K562 (cell line): ENCODE results near the gene ACRBP. TPM values are rescaled to one million over a fixed set of nuclear protein-coding genes. Genes with fewer than 3 reads are reported as not detected.
A peak's percentile ranks its signal among the peaks of the same experiment; 100 is the strongest.

Experiments used
- ATAC-seq: fragments of 200-7000 bp; cut with Tn5 transposase; 3 replicates; pipeline ENCODE4 v1.9.1; 2020; ENCODE audit warnings: moderate library complexity
- BruUV-seq: library from RNA; stranded (reverse); fragments of 400-500 nt; replicated peaks from 2 replicates; lab custom pipeline; 2021; lab: Mats Ljungman, UMichigan
- CTCF ChIA-PET: fragments of 300-600 bp; formaldehyde crosslinking; extraction: SDS; loops from one replicate; lab custom pipeline; 2021; ENCODE audit warnings: low intra/inter-chr PET ratio; lab: Yijun Ruan, JAX
- POLR2A ChIA-PET: fragments of 300-600, 350-650 bp; sonication (Branson Sonifier 250); formaldehyde crosslinking; extraction: SDS; loops from one replicate; lab custom pipeline; 2021; ENCODE audit warnings: antibody characterized with exemption, inconsistent platforms; lab: Yijun Ruan, JAX
- DNase-seq, 4 experiments: peaks; one replicate each; pipeline versions ENCODE4 v3.0.0 to v3.0.0-alpha.2; 2011 to 2018; ENCODE audit warnings: low spot score in 3 of 4, mixed read lengths in 3 of 4; ENCODE audit errors: extremely low read depth in 1 of 4
- FAIRE-seq: peaks from 2 replicates; lab custom pipeline; 2011; peaks lifted over from hg19 to GRCh38; lab: Jason Lieb, UNC
- H2AFZ ChIP-seq: 2 replicates; pipeline ENCODE4 v1.6.0; 2011; ENCODE audit warnings: low read depth, low read length, control low read depth, inconsistent platforms
- H3K27ac ChIP-seq: fragments of 200-600 bp; 3 replicates; pipeline ENCODE4 v1.8.0; 2011; ENCODE audit warnings: low read depth, mild to moderate bottlenecking, control low read depth, inconsistent platforms, low read length, moderate library complexity, mixed read lengths; ENCODE audit errors: extremely low read depth
- H3K27me3 ChIP-seq, 2 experiments: fragments of 300-600 bp in 1 of 2; 2 replicates in 1 of 2; 3 replicates in 1 of 2; pipeline versions ENCODE4 v1.6.0 to v1.8.0; 2011; ENCODE audit warnings: inconsistent platforms in 2 of 2, low read length in 2 of 2, mild to moderate bottlenecking in 1 of 2, mixed read lengths in 1 of 2, moderate library complexity in 1 of 2; ENCODE audit not compliant: control insufficient read depth in 2 of 2, insufficient read depth in 2 of 2
- H3K36me3 ChIP-seq: fragments of 300-600 bp; 3 replicates; pipeline ENCODE4 v1.8.0; 2011; ENCODE audit warnings: mild to moderate bottlenecking, low read length, inconsistent platforms; ENCODE audit not compliant: control insufficient read depth, insufficient read depth
- H3K4me1 ChIP-seq, 2 experiments: fragments of 200-600 bp in 1 of 2; replicated peaks in 1 of 2; 2 replicates in 1 of 2; 3 replicates in 1 of 2; pipeline versions ENCODE4 v1.5.1 to v1.8.0; 2011; ENCODE audit warnings: inconsistent platforms in 2 of 2, low read length in 2 of 2, mild to moderate bottlenecking in 1 of 2, mixed read lengths in 1 of 2, moderate library complexity in 1 of 2; ENCODE audit not compliant: control insufficient read depth in 2 of 2, insufficient read depth in 2 of 2
- H3K4me2 ChIP-seq: 2 replicates; pipeline ENCODE4 v1.6.1; 2011; ENCODE audit warnings: low read length, control low read depth, inconsistent platforms, mixed read lengths; ENCODE audit not compliant: insufficient read depth
- H3K4me3 ChIP-seq: fragments of 200-600 bp; sonication (generic), shearing (Covaris generic); 2 replicates; pipeline ENCODE4 v1.5.1; 2016; ENCODE audit warnings: control low read depth, inconsistent platforms
- H3K79me2 ChIP-seq: fragments of 200-600 bp; 3 replicates; pipeline ENCODE4 v1.8.0; 2011; ENCODE audit warnings: low read length, inconsistent platforms; ENCODE audit not compliant: control insufficient read depth, insufficient read depth
- H3K9ac ChIP-seq, 2 experiments: 2 replicates each; pipeline versions ENCODE4 v1.6.0 to v1.6.1; 2011; ENCODE audit warnings: low read depth in 2 of 2, low read length in 2 of 2, control low read depth in 1 of 2, inconsistent platforms in 1 of 2, mild to moderate bottlenecking in 1 of 2, mixed read lengths in 1 of 2; ENCODE audit not compliant: insufficient read depth in 1 of 2
- H3K9me1 ChIP-seq: one replicate; pipeline ENCODE4 v1.6.0; 2011; ENCODE audit warnings: inconsistent platforms, mild to moderate bottlenecking, low read length, moderate library complexity; ENCODE audit not compliant: control insufficient read depth, insufficient read depth
- H3K9me3 ChIP-seq: replicated peaks from 2 replicates; pipeline ENCODE4 v1.5.1; 2011; ENCODE audit warnings: low read depth, low read length, inconsistent platforms; ENCODE audit not compliant: control insufficient read depth, insufficient read depth
- H4K20me1 ChIP-seq: replicated peaks from 2 replicates; pipeline ENCODE4 v1.6.1; 2011; ENCODE audit warnings: low read length, inconsistent platforms, mixed read lengths; ENCODE audit not compliant: control insufficient read depth, insufficient read depth
- ATF2 ChIP-seq: sonication (generic); formaldehyde crosslinking; IDR thresholded peaks from 2 replicates; pipeline ENCODE4 v1.8.1; 2022; ENCODE audit warnings: missing genetic modification reagents
- BCL6 ChIP-seq: fragments of 250-450 bp; sonication (Bioruptor Pico); IDR thresholded peaks from 2 replicates; pipeline ENCODE4 v1.4.0; 2020
- ETV1 ChIP-seq: fragments of 450-650 bp; conservative IDR thresholded peaks from 2 replicates; pipeline ENCODE4 v1.6.1; 2016; ENCODE audit warnings: missing genetic modification characterization, control low read depth, low read depth, missing compliant biosample characterization
- FUS ChIP-seq: fragments of 200-400 bp; formaldehyde crosslinking; optimal IDR thresholded peaks from 2 replicates; pipeline ENCODE3; 2017; ENCODE audit warnings: low read depth, low read length
- HNRNPK ChIP-seq: fragments of 200-400 bp; formaldehyde crosslinking; IDR thresholded peaks from one replicate; pipeline ENCODE4 v1.6.1; 2018; ENCODE audit warnings: mild to moderate bottlenecking, low read depth, low read length; ENCODE audit not compliant: poor library complexity, severe bottlenecking
- KDM1A ChIP-seq, 2 experiments: fragments of 450-650 bp; IDR thresholded peaks; 2 replicates each; pipeline ENCODE4 v1.6.1; 2016; ENCODE audit warnings: mild to moderate bottlenecking in 2 of 2
- KDM2B ChIP-seq: fragments of 250-450 bp; sonication (Bioruptor Pico); IDR thresholded peaks from 2 replicates; pipeline ENCODE4 v1.8.0; 2021; ENCODE audit warnings: mild to moderate bottlenecking, moderate library complexity
- MED1 ChIP-seq: sonication (generic); formaldehyde crosslinking; IDR thresholded peaks from 2 replicates; pipeline ENCODE4 v1.8.1; 2023; ENCODE audit warnings: missing genetic modification reagents, borderline replicate concordance
- NR4A1 ChIP-seq, 2 experiments: fragments of 250-450 bp in 1 of 2; fragments of 450-650 bp in 1 of 2; sonication (Bioruptor Pico) in 1 of 2; IDR thresholded peaks; 2 replicates each; pipeline versions ENCODE4 v1.4.0 to v1.6.1; 2016 to 2020; ENCODE audit warnings: mild to moderate bottlenecking in 2 of 2, missing compliant biosample characterization in 1 of 2, missing genetic modification characterization in 1 of 2, moderate library complexity in 1 of 2
- PBX2 ChIP-seq, 2 experiments: IDR thresholded peaks in 1 of 2; conservative IDR thresholded peaks in 1 of 2; 2 replicates each; pipeline ENCODE4 v1.6.1; 2016; ENCODE audit warnings: low read depth in 2 of 2, mild to moderate bottlenecking in 1 of 2, missing compliant biosample characterization in 1 of 2, missing genetic modification characterization in 1 of 2, moderate library complexity in 1 of 2
- PHF8 ChIP-seq: fragments of 200-600 bp; sonication (generic); IDR thresholded peaks from 2 replicates; pipeline ENCODE4 v1.6.1; 2012; ENCODE audit warnings: mixed run types, mild to moderate bottlenecking, inconsistent platforms, low read length, moderate library complexity, borderline replicate concordance
- SIN3B ChIP-seq: fragments of 450-650 bp; IDR thresholded peaks from 2 replicates; pipeline ENCODE4 v1.6.1; 2017; ENCODE audit warnings: low read depth, mild to moderate bottlenecking, moderate library complexity
- ZBTB1 ChIP-seq: sonication (generic); formaldehyde crosslinking; IDR thresholded peaks from 2 replicates; pipeline ENCODE4 v1.8.1; 2023; ENCODE audit warnings: missing genetic modification reagents, low read depth, mild to moderate bottlenecking, borderline replicate concordance
- ZNF175 ChIP-seq: fragments of 200-800 bp; sonication (Bioruptor generic); IDR thresholded peaks from 2 replicates; pipeline ENCODE4 v1.6.1; 2016; ENCODE audit warnings: low read depth, mild to moderate bottlenecking, missing genetic modification characterization, missing compliant biosample characterization
- ZNF444 ChIP-seq: fragments of 250-450 bp; sonication (Bioruptor Pico); IDR thresholded peaks from 2 replicates; pipeline ENCODE4 v1.4.0; 2020; ENCODE audit warnings: mild to moderate bottlenecking, moderate library complexity
- ZNF583 ChIP-seq: fragments of 250-450 bp; sonication (Bioruptor Pico); IDR thresholded peaks from 2 replicates; pipeline ENCODE4 v1.4.0; 2020
- ZNF584 ChIP-seq: fragments of 200-800 bp; sonication (Bioruptor generic); IDR thresholded peaks from 2 replicates; pipeline ENCODE4 v1.6.1; 2016; ENCODE audit warnings: low read depth, mild to moderate bottlenecking, missing genetic modification characterization, missing compliant biosample characterization
- ZNF589 ChIP-seq: fragments of 200-800 bp; sonication (Bioruptor generic); IDR thresholded peaks from 2 replicates; pipeline ENCODE4 v1.6.1; 2016; ENCODE audit warnings: low read depth, missing genetic modification characterization, missing compliant biosample characterization
- ZNF766 ChIP-seq: fragments of 200-800 bp; sonication (Bioruptor generic); conservative IDR thresholded peaks from 2 replicates; pipeline ENCODE4 v1.6.1; 2016; ENCODE audit warnings: missing genetic modification characterization, missing compliant biosample characterization
- WGBS: fragments of 100-300 bp; shearing (Covaris generic); methylation state at CpG from one replicate; pipeline ENCODE4 v1.1.6; 2016; ENCODE audit warnings: low coverage, mixed read lengths; ENCODE audit not compliant: insufficient coverage; ENCODE audit errors: missing lambda C conversion rate; 5-methylcytosine and 5-hydroxymethylcytosine counted together
- in situ Hi-C: fragments of 300-500 bp; cut with MboI; formaldehyde crosslinking; loops from 4 replicates; pipeline ENCODE4 v1.15.0; 2018; ENCODE audit warnings: inconsistent platforms, mixed read lengths
- intact Hi-C: fragments of 100-400 bp; cut with micrococcal nuclease; formaldehyde crosslinking; loops from 2 replicates; pipeline ENCODE4 v1.14.2; 2022
- polyA plus RNA-seq, 8 experiments: library from polyadenylated mRNA; depleted of rRNA in 4 of 8; stranded (reverse) in 5 of 8; unstranded in 3 of 8; fragments of >200 nt; fragmentation: Nextera tagmentation in 2 of 8; fragmentation: Illumina TruSeq in 1 of 8; extraction: Ambion mirVana in 2 of 8; extraction: Trizol in 1 of 8; gene quantifications; 2 replicates each; pipeline versions ENCODE4 v1.2.1 to v1.2.3, GENCODE V29; 2011 to 2014; ENCODE audit warnings: inconsistent platforms in 1 of 8, missing spikeins in 1 of 8
- total RNA-seq, 7 experiments: library from RNA; depleted of rRNA in 6 of 7; stranded (reverse); fragments of >200 nt in 6 of 7; fragmentation: Illumina TruSeq in 2 of 7; extraction: Trizol in 2 of 7; gene quantifications; 2 replicates each; pipeline versions ENCODE4 v1.2.1 to v1.2.3, GENCODE V29; 2011 to 2021; ENCODE audit warnings: low replicate concordance in 1 of 7

ACRBP gene
- total and polyA plus RNA-seq, 9 of the 15 experiments (the other 6 are each of a cell fraction or from before 2014, with no cell fraction given) = 3.1 to 31.8 (median 8.4) TPM

- no TSS peak for BruUV-seq
- Histone ChIP-seq H3K9ac (peak overlapping the region; percentile 71 to 83; a peak in 3 of 4 replicates), H3K27ac (peak overlapping the region; percentile 100), H2AFZ (peak overlapping the region; percentile 60), H4K20me1 (no peaks in the 10 kb centered on the region), H3K79me2 (no peaks in the 10 kb centered on the region; the same call in 2 of the 3 replicates), H3K27me3 (no peaks in the 10 kb centered on the region), H3K4me2 (peak overlapping the region; percentile 80), H3K4me3 (peak overlapping the region; percentile 32; the same call in 1 of the 2 replicates), H3K36me3 (no peaks in the 10 kb centered on the region), H3K4me1 (peaks cover 36 to 54% of the 10 kb centered on the region in 2 experiments), H3K9me3 (no peaks in the 10 kb centered on the region), H3K9me1 (no peaks in the 10 kb centered on the region)
- WGBS = 15% methylated on average over 5 of the region's 7 CpGs
- in situ Hi-C loops = no loop called here
- intact Hi-C loops = loop anchor here (1.0 to 10.0 kb wide), 2 partner anchors 7 to 212 kb away; partner anchors contain the start of genes GPR162 and P3H3
- ChIA-PET CTCF (no interaction called here), POLR2A (interaction anchor here (0.6 to 1.7 kb wide), 5 partner anchors 9 to 259 kb away, joined by 3 to 4 read pairs (median 3); no protein-coding TSS in a partner anchor)
- ATAC-seq = no peak
- peak in 1 of 4 experiments; percentile 13 for DNase-seq
- no peak for FAIRE-seq
- TF ChIP-seq ZNF766 (peak; percentile 96), ATF2 (CRISPR knock-in tag) (no peak), PHF8 (peak; percentile 13; the same call in 1 of the 2 replicates), BCL6 (CRISPR knock-in tag) (no peak), ZNF583 (CRISPR knock-in tag) (no peak), ZNF589 (CRISPR knock-in tag) (no peak), ZNF584 (CRISPR knock-in tag) (no peak), NR4A1 (CRISPR knock-in tag; IDR thresholded peaks at IDR 0.05) (no peak), NR4A1 (tag; IDR thresholded peaks at IDR 0.05) (0 out of 2 replicates have a peak, but pooled peaks have one; percentile 10), PBX2 (CRISPR knock-in tag; IDR thresholded peaks at IDR 0.05; ENCODE audit: low read depth) (no peak), PBX2 (tag; conservative IDR thresholded peaks at IDR 0.05; ENCODE audit: low read depth) (no peak), SIN3B (no peak), ZBTB1 (no peak), ZNF175 (CRISPR knock-in tag) (0 out of 2 replicates have a peak, but pooled peaks have one; percentile 32), ETV1 (tag) (no peak), HNRNPK (no peak), KDM1A (IDR thresholded peaks at IDR 0.05) (peak in 1 of 2 experiments; percentile 50; a peak in 1 of 4 replicates), FUS (no peak), MED1 (CRISPR knock-in tag) (no peak), ZNF444 (0 out of 2 replicates have a peak, but pooled peaks have one; percentile 68), KDM2B (CRISPR knock-in tag) (no peak)
These were observed 34.6 kb downstream of the ACRBP start for GRCh38 chr12:6612652-6613014.
